Neural progenitor cell (in vitro differentiated cells): ENCODE results near the gene SLC17A9. TPM values are rescaled to one million over a fixed set of nuclear protein-coding genes. Genes with fewer than 3 reads are reported as not detected.

Experiments
- DNase-seq: peaks from one replicate; pipeline ENCODE4 v3.0.0-alpha.2; 2016; ENCODE audit warnings: low spot score
- H2AFZ ChIP-seq: fragments of 200-600 bp; sonication (generic); replicated peaks from 2 replicates; pipeline ENCODE4 v1.6.1; 2016; ENCODE audit warnings: antibody characterized with exemption
- H3F3A ChIP-seq: fragments of 200-600 bp; sonication (generic); 2 replicates; pipeline ENCODE4 v1.6.1; 2016; ENCODE audit warnings: antibody characterized with exemption, low read depth
- H3K27ac ChIP-seq: fragments of 200-600 bp; sonication (generic); 2 replicates; pipeline ENCODE4 v1.5.1; 2016; ENCODE audit warnings: mild to moderate bottlenecking
- H3K27me3 ChIP-seq: fragments of 200-600 bp; sonication (generic); 2 replicates; pipeline ENCODE4 v1.6.1; 2016; ENCODE audit warnings: mild to moderate bottlenecking, moderate library complexity
- H3K36me3 ChIP-seq: fragments of 200-600 bp; sonication (generic); 2 replicates; pipeline ENCODE4 v1.5.1; 2016
- H3K4me1 ChIP-seq: fragments of 200-600 bp; sonication (generic); 2 replicates; pipeline ENCODE4 v1.6.1; 2016; ENCODE audit warnings: mixed run types
- H3K4me2 ChIP-seq: fragments of 200-600 bp; sonication (generic); 2 replicates; pipeline ENCODE4 v1.6.1; 2016
- H3K4me3 ChIP-seq: fragments of 200-600 bp; sonication (generic); 2 replicates; pipeline ENCODE4 v1.5.1; 2016
- H3K79me2 ChIP-seq: fragments of 200-600 bp; sonication (generic); 2 replicates; pipeline ENCODE4 v1.6.1; 2016; ENCODE audit warnings: low read depth
- H3K9ac ChIP-seq: fragments of 200-600 bp; sonication (generic); 2 replicates; pipeline ENCODE4 v1.6.1; 2016
- H3K9me3 ChIP-seq: fragments of 200-600 bp; sonication (generic); 2 replicates; pipeline ENCODE4 v1.5.1; 2016; ENCODE audit warnings: low read depth
- H4K20me1 ChIP-seq: fragments of 200-600 bp; sonication (generic); 2 replicates; pipeline ENCODE4 v1.6.1; 2016; ENCODE audit warnings: low read depth
- H3K27ac Mint-ChIP-seq: 3 replicates; pipeline ENCODE4 v1.8.0; 2021; ENCODE audit warnings: mixed read lengths
- H3K27me3 Mint-ChIP-seq: 2 replicates; pipeline ENCODE4 v1.8.0; 2022; ENCODE audit warnings: low read depth, mild to moderate bottlenecking, inconsistent platforms, moderate library complexity, mixed read lengths; ENCODE audit not compliant: insufficient read depth
- H3K36me3 Mint-ChIP-seq: 3 replicates; pipeline ENCODE4 v1.8.0; 2021; ENCODE audit warnings: mixed read lengths
- H3K4me1 Mint-ChIP-seq: 3 replicates; pipeline ENCODE4 v1.8.0; 2021; ENCODE audit warnings: mixed read lengths
- H3K4me3 Mint-ChIP-seq: 3 replicates; pipeline ENCODE4 v1.8.0; 2021; ENCODE audit warnings: mild to moderate bottlenecking, moderate library complexity, mixed read lengths
- H3K9me3 Mint-ChIP-seq: 3 replicates; pipeline ENCODE4 v1.8.0; 2020; ENCODE audit warnings: mixed read lengths
- EZH2 ChIP-seq: fragments of 200-600 bp; sonication (generic); IDR thresholded peaks from 2 replicates; pipeline ENCODE4 v1.6.1; 2017; ENCODE audit warnings: antibody characterized with exemption, mild to moderate bottlenecking, moderate library complexity
- EZH2phosphoT487 ChIP-seq: fragments of 200-600 bp; sonication (generic); IDR thresholded peaks from 2 replicates; pipeline ENCODE4 v1.6.1; 2017; ENCODE audit warnings: antibody characterized with exemption
- total RNA-seq: library from RNA; depleted of rRNA; stranded (reverse); fragments of >200 nt; gene quantifications from 2 replicates; pipeline ENCODE4 v1.2.3, GENCODE V29; 2015; ENCODE audit warnings: low replicate concordance
- TF ChIP-seq, protein P1 (sequence below): fragments of 200-600 bp; sonication (generic); IDR thresholded peaks from 2 replicates; pipeline ENCODE4 v1.5.1; 2017; ENCODE audit warnings: antibody characterized with exemption, mild to moderate bottlenecking

SLC17A9 gene
- total RNA-seq, 1 donor from 2014 or later: 0.17 TPM

DNA sequence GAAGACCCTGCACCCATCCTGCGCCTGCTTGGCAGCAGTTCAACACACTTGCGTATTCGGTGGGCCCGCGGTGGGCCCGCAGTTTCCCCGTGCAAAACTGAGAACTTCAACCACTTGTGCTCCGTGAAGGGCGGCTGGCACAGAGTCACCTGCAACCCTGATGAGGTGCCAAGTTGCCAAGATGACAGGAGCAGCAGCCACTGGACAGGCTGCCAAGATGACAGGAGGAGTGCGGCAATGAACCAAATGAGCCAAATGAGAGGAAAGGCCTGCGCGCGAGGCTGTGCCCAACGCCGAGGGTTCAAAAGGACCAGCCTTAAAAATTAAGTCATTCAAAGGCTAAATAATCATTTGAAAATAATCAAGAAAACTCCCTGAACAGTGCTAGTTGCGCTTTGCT, 46.3 kb upstream of the SLC17A9 start:
- no peak for TF ChIP-seq EZH2
- TF ChIP-seq, protein P1, sequence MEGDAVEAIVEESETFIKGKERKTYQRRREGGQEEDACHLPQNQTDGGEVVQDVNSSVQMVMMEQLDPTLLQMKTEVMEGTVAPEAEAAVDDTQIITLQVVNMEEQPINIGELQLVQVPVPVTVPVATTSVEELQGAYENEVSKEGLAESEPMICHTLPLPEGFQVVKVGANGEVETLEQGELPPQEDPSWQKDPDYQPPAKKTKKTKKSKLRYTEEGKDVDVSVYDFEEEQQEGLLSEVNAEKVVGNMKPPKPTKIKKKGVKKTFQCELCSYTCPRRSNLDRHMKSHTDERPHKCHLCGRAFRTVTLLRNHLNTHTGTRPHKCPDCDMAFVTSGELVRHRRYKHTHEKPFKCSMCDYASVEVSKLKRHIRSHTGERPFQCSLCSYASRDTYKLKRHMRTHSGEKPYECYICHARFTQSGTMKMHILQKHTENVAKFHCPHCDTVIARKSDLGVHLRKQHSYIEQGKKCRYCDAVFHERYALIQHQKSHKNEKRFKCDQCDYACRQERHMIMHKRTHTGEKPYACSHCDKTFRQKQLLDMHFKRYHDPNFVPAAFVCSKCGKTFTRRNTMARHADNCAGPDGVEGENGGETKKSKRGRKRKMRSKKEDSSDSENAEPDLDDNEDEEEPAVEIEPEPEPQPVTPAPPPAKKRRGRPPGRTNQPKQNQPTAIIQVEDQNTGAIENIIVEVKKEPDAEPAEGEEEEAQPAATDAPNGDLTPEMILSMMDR: no peak
- Histone ChIP-seq H3K27ac (no peak overlapping the region), H3K36me3 (no peaks in the 10 kb centered on the region), H2AFZ (no peak overlapping the region), H3K4me3 (no peak overlapping the region), H3K27me3 (no peaks in the 10 kb centered on the region), H3K9ac (no peak overlapping the region), H4K20me1 (peaks cover 57% of the 10 kb centered on the region), H3K4me1 (no peaks in the 10 kb centered on the region), H3K79me2 (peaks cover 46% of the 10 kb centered on the region), H3F3A (peaks cover 34% of the 10 kb centered on the region), H3K9me3 (no peaks in the 10 kb centered on the region), H3K4me2 (no peak overlapping the region)
- Mint-ChIP-seq H3K27ac (no peak overlapping the region), H3K4me1 (no peaks in the 10 kb centered on the region), H3K4me3 (no peak overlapping the region), H3K9me3 (no peaks in the 10 kb centered on the region), H3K36me3 (peaks cover 51% of the 10 kb centered on the region), H3K27me3 (peaks cover 2% of the 10 kb centered on the region)
- no peak for DNase-seq

DNA sequence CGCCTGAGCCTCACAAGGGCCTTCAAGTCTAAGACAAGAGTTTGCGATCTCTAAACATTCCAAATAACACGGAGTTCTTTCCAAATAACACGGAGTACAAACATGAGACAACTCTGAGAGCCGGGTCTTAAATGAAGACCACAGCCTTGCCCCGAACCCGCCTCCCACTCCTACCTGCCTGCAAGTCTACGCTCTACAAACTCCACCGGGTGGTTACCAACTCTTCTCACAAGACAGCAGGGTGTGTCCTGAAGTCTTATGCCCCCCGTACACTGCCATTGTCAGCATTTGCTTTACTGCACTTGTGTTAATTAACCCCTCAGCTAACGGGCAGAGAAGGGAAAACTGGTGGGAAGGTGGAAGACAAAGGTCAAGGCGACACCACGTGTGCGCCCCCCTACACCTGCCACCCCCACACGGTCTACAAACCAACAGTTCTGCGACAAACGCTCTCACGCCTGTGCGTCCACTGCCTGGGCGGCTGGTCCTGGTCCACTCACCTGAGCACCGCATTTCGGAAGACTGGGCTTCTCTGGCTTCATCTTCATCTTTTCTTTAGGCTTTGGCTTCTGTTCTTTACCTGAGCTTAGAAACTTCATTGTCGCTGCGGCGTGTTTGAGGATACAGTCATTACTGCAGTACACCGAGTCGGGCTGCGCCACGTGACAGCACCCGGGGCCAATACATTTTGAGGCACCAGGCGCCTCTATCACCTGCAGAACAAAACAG, 45.7 kb upstream of the SLC17A9 start:
- H3K79me2 ChIP-seq: peaks cover 52% of the 10 kb centered on the region
- H3F3A ChIP-seq: peaks cover 28% of the 10 kb centered on the region
- H3K9me3 Mint-ChIP-seq: no peaks in the 10 kb centered on the region
- no peaks in the 10 kb centered on the region for H3K4me1 ChIP-seq
- H3K4me2 ChIP-seq: no peak overlapping the region
- no peak overlapping the region for H3K4me3 ChIP-seq
- no peak overlapping the region for H3K4me3 Mint-ChIP-seq
- peaks cover 4% of the 10 kb centered on the region for H3K27me3 Mint-ChIP-seq
- no peaks in the 10 kb centered on the region for H3K36me3 ChIP-seq
- no peaks in the 10 kb centered on the region for H3K9me3 ChIP-seq
- DNase-seq: no peak
- H2AFZ ChIP-seq: no peak overlapping the region
- H3K27me3 ChIP-seq: no peaks in the 10 kb centered on the region
- no peaks in the 10 kb centered on the region for H3K4me1 Mint-ChIP-seq
- H3K36me3 Mint-ChIP-seq: peaks cover 56% of the 10 kb centered on the region
- TF ChIP-seq, protein P1: no peak
- TF ChIP-seq EZH2phosphoT487 (no peak), EZH2 (no peak)
- H3K27ac Mint-ChIP-seq: no peak overlapping the region
- H3K9ac ChIP-seq: no peak overlapping the region
- no peak overlapping the region for H3K27ac ChIP-seq
- H4K20me1 ChIP-seq: peaks cover 61% of the 10 kb centered on the region

DNA sequence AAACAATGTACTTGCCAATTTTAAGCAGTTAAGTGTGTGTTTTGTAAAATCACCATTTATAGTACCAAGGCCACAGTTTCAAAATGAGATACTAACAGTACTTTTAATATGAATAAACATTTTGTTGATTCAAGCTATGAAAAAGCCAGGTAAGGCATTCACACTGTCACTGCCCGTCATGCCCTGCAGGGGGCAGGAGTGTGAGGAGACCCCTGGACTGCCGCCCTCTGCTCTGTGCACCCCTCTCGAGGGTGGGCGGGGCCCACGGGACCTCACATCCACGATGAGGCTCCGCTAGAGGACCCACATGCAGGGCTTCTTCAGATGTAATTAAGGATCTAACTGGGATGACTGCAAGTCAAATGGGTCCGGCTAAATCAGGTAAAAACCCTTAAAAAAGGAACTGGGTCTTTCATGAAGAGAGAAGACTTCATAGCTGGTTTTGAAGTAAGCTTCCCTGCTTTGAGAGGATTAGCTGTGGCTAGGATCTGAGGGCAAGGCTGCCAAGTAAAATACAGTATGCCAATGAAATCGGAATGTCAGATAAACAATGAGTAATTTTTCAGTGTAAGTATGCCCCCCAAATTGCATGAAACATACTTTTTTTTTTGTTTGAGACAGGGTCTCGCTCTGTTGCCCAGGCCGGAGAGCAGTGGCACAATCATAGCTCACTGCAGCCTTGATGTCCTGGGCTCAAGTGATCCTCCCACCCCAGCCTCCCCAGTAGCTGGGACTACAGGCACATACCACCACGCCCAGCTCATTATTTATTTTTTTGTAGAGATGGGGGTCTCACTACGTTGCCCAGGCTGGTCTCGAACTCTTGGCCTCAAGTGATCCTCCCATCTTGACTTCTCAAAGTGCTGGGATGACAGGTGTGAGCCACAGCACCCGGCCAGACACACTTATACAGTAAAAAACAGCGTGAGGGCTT, 44.9 kb upstream of the SLC17A9 start:
- H3K79me2 ChIP-seq: peaks cover 60% of the 10 kb centered on the region
- H3K4me1 ChIP-seq: no peaks in the 10 kb centered on the region
- no peak overlapping the region for H3K27ac ChIP-seq
- DNase-seq: peak; percentile 63
- H3K4me1 Mint-ChIP-seq: no peaks in the 10 kb centered on the region
- no peak overlapping the region for H3K9ac ChIP-seq
- TF ChIP-seq, protein P1: peak; percentile 64
- TF ChIP-seq EZH2: no peak
- no peak for TF ChIP-seq EZH2phosphoT487
- no peaks in the 10 kb centered on the region for H3K9me3 ChIP-seq
- H3K36me3 Mint-ChIP-seq: peaks cover 57% of the 10 kb centered on the region
- H3F3A ChIP-seq: peaks cover 19% of the 10 kb centered on the region
- no peak overlapping the region for H3K4me3 ChIP-seq
- no peak overlapping the region for H3K27ac Mint-ChIP-seq
- H3K4me2 ChIP-seq: no peak overlapping the region
- H3K27me3 Mint-ChIP-seq: peaks cover 2% of the 10 kb centered on the region
- no peak overlapping the region for H3K4me3 Mint-ChIP-seq
- H4K20me1 ChIP-seq: peaks cover 66% of the 10 kb centered on the region
- no peaks in the 10 kb centered on the region for H3K9me3 Mint-ChIP-seq
- no peaks in the 10 kb centered on the region for H3K36me3 ChIP-seq
- H3K27me3 ChIP-seq: no peaks in the 10 kb centered on the region
- H2AFZ ChIP-seq: no peak overlapping the region
